ENCODE data around the gene SND1. TPM values are rescaled to one million over a fixed set of nuclear protein-coding genes. Genes with fewer than 3 reads are reported as not detected.

Gene SND1
- total RNA-seq, 6 experiments from 2014 or later, result 77.5 to 150 (median 126) TPM

DNA sequence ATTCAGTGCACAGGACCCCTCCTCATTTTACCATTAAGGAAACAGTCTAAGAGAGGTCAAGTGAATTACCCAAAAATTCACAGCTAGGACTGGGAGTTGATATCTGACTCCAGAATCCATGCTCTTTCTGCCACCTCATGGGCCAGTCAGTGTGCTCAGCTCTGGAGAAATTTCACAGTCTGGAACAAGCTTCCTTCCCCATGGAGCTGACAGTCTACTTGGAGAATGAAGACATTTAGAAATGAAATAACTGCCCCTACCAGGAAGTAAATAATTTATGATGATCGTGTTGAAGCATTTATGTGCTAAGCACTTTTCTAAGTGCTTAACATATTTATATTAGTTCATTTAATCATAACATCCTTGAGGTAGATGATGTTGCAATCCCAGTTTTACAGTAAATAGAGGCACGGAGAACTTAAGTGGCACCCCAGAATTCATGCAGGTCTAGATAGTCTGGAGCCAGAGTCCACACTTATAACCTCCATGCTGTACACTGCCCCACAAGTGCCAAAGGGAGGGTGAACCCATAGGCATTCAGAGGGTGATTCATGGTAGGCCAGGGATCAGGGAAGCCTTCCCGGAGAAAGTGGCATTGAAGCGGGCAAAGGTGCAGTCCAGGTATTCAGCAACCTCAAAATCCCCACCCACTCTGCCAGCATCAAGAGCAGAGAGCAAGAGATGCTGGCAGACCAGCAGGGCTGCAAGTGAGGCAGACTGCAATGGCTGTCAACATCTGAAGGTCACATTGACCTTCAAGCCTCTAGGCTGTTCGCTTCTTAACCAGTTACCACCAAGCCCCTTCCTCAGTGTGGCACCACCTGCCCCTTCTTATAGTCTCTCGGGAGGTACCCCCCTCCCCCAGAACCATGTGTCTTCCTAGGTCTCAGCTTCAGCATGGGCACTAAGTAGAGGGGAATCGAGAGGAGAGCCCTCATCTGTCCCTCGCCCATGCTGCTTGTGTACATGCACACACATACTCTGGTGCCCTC is 417.7 kb downstream of the SND1 start:
- H3K4me3 ChIP-seq, result no peak overlapping the region
- intact Hi-C loops (cut with DNase I), result no loop called here
- TF ChIP-seq CTCF (IDR thresholded peaks at IDR 0.05) (no peak), POLR2A (IDR thresholded peaks at IDR 0.05) (no peak)
- H3K36me3 ChIP-seq, result peaks cover 0 to 2% (median 0%) of the 10 kb centered on the region in 4 donors
- DNase-seq (no peak), ATAC-seq (no peak)
- H3K27ac ChIP-seq, result no peak overlapping the region
- 90% methylated on average over 3 of the region's 8 CpGs for WGBS (ENCODE audit: insufficient coverage, low coverage, low lambda C conversion rate, missing lambda C conversion rate)
- H3K9me3 ChIP-seq, result no peaks in the 10 kb centered on the region
- no peaks in the 10 kb centered on the region for H3K27me3 ChIP-seq
- H3K4me1 ChIP-seq, result no peaks in the 10 kb centered on the region

DNA sequence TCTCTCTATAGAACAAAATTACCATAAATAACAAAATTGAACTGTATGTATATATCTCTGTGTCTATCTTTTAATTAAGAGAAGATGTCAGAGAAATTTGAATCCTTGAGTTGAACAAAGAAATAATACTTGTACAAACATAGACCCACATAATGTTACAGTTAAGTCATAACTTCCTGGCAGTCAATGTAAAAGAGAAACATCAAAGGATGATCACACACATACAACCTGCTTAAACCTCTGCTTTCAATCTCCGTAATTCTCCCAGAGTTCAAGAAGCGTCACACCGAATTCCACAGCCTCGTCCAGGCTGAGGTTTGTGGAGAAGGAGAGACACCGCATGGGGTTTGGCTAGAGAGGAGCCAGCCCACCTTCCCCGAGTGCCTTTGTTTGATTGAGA is 419.4 kb downstream of the SND1 start:
- no peak overlapping the region for H3K27ac ChIP-seq
- ATAC-seq, result no peak
- TF ChIP-seq POLR2A (IDR thresholded peaks at IDR 0.05) (no peak), CTCF (IDR thresholded peaks at IDR 0.05) (no peak)
- H3K4me3 ChIP-seq, result no peak overlapping the region
- DNase-seq, result no peak
- no peaks in the 10 kb centered on the region for H3K9me3 ChIP-seq
- 85% methylated on average over 6 of the region's 6 CpGs for WGBS (ENCODE audit: insufficient coverage, low coverage, low lambda C conversion rate, missing lambda C conversion rate)
- intact Hi-C loops (cut with DNase I), result no loop called here
- H3K36me3 ChIP-seq, result peaks cover 0 to 4% (median 1%) of the 10 kb centered on the region in 4 donors
- no peaks in the 10 kb centered on the region for H3K27me3 ChIP-seq
- no peaks in the 10 kb centered on the region for H3K4me1 ChIP-seq

GRCh38 chr7:128071801-128072200 is 419.8 kb downstream of the SND1 start:
- DNase-seq, result no peak
- no peaks in the 10 kb centered on the region for H3K9me3 ChIP-seq
- H3K36me3 ChIP-seq, result peaks cover 0 to 4% (median 1%) of the 10 kb centered on the region in 4 donors
- no peak overlapping the region for H3K27ac ChIP-seq
- H3K4me1 ChIP-seq, result peaks cover 0 to 3% (median 0%) of the 10 kb centered on the region in 4 donors
- no peaks in the 10 kb centered on the region for H3K27me3 ChIP-seq
- ATAC-seq, result no peak
- H3K4me3 ChIP-seq, result no peak overlapping the region
- intact Hi-C loops (cut with DNase I), result no loop called here
- no peak for TF ChIP-seq CTCF (IDR thresholded peaks at IDR 0.05)
- TF ChIP-seq POLR2A (IDR thresholded peaks at IDR 0.05), result no peak
- 76% methylated on average over 4 of the region's 11 CpGs for WGBS (ENCODE audit: insufficient coverage, low coverage, low lambda C conversion rate, missing lambda C conversion rate)

GRCh38 chr7:128073671-128074310 is 421.8 kb downstream of the SND1 start:
- no peak for ATAC-seq
- peaks cover 0 to 9% (median 0%) of the 10 kb centered on the region in 4 donors for H3K4me1 ChIP-seq
- no peak overlapping the region for H3K27ac ChIP-seq
- intact Hi-C loops (cut with DNase I), result no loop called here
- no peaks in the 10 kb centered on the region for H3K27me3 ChIP-seq
- TF ChIP-seq POLR2A (IDR thresholded peaks at IDR 0.05), result no peak
- no peak for TF ChIP-seq CTCF (IDR thresholded peaks at IDR 0.05)
- H3K36me3 ChIP-seq, result peaks cover 0 to 11% (median 2%) of the 10 kb centered on the region in 4 donors
- whole genome bisulfite sequencing (ENCODE audit: insufficient coverage, low coverage, low lambda C conversion rate, missing lambda C conversion rate), result 83% methylated on average over 8 of the region's 15 CpGs
- H3K4me3 ChIP-seq, result no peak overlapping the region
- DNase-seq, result no peak
- H3K9me3 ChIP-seq, result no peaks in the 10 kb centered on the region

Measured in right lobe of liver (tissue), 6 donors.